ENCODE data around the gene MRAP2. TPM values are rescaled to one million over a fixed set of nuclear protein-coding genes. Genes with fewer than 3 reads are reported as not detected.
"Not testable (repeated sequence)": the region's sequence is repeated elsewhere in the genome, so short reads cannot be mapped to it uniquely, and the experiment has no call there.

MRAP2 gene
- total and polyA plus RNA-seq, 7 experiments from 2014 or later: not detected

GRCh38 chr6:84114933-84115594 lies 81.5 kb downstream of the MRAP2 start:
- POLR2A ChIA-PET; intact Hi-C loops (cut with micrococcal nuclease); H3K4me1 Mint-ChIP-seq; H3K9me3 ChIP-seq (ENCODE audit: control insufficient read depth in 2 of 3, low read length in 3 of 3); H3K27ac Mint-ChIP-seq; DNase-seq; H3K27me3 ChIP-seq (ENCODE audit: control insufficient read depth in 2 of 2, insufficient read depth in 2 of 2, low read length in 2 of 2); H3K4me1 ChIP-seq (ENCODE audit: control insufficient read depth in 2 of 2, insufficient read depth in 2 of 2, low read length in 2 of 2); CTCF ChIA-PET; H3K4me3 Mint-ChIP-seq; H3K36me3 ChIP-seq (ENCODE audit: control insufficient read depth in 2 of 3, insufficient read depth in 3 of 3, low read length in 3 of 3); H3K36me3 Mint-ChIP-seq; H3K27ac ChIP-seq (ENCODE audit: low read depth, low read length); H3K4me3 ChIP-seq (ENCODE audit: low read length); ATAC-seq: not testable (repeated sequence)
- H3K27me3 Mint-ChIP-seq: peaks cover 0 to 22% (median 19%) of the 10 kb centered on the region in 5 donors
- peaks cover 0 to 37% (median 10%) of the 10 kb centered on the region in 11 donors for H3K9me3 Mint-ChIP-seq

- H3K4me1 ChIP-seq (ENCODE audit: control insufficient read depth in 2 of 2, insufficient read depth in 2 of 2, low read length in 2 of 2): no peaks in the 10 kb centered on the region
- H3K36me3 ChIP-seq (ENCODE audit: control insufficient read depth in 2 of 3, insufficient read depth in 3 of 3, low read length in 3 of 3): no peaks in the 10 kb centered on the region
- H3K27ac ChIP-seq (ENCODE audit: low read depth, low read length): no peak overlapping the region
- Mint-ChIP-seq H3K27ac (no peak overlapping the region), H3K27me3 (peaks cover 0 to 15% (median 9%) of the 10 kb centered on the region in 5 donors), H3K9me3 (peaks cover 0 to 26% (median 8%) of the 10 kb centered on the region in 11 donors), H3K36me3 (peaks cover 0 to 24% (median 21%) of the 10 kb centered on the region in 5 donors), H3K4me1 (no peaks in the 10 kb centered on the region), H3K4me3 (no peak overlapping the region)
- ChIA-PET POLR2A (no interaction called here), CTCF (no interaction called here)
- H3K27me3 ChIP-seq (ENCODE audit: control insufficient read depth in 2 of 2, insufficient read depth in 2 of 2, low read length in 2 of 2): no peaks in the 10 kb centered on the region
- no peaks in the 10 kb centered on the region for H3K9me3 ChIP-seq (ENCODE audit: control insufficient read depth in 2 of 3, low read length in 3 of 3)
- ATAC-seq (no peak), DNase-seq (no peak)
- intact Hi-C loops (cut with micrococcal nuclease): no loop called here
- no peak overlapping the region for H3K4me3 ChIP-seq (ENCODE audit: low read length)
Observed at GRCh38 chr6:84118191-84118590, 84.6 kb downstream of the MRAP2 start.

- no peak for DNase-seq
- no peak for ATAC-seq
- Histone ChIP-seq H3K27me3 (ENCODE audit: control insufficient read depth in 2 of 2, insufficient read depth in 2 of 2, low read length in 2 of 2) (no peaks in the 10 kb centered on the region), H3K36me3 (ENCODE audit: control insufficient read depth in 2 of 3, insufficient read depth in 3 of 3, low read length in 3 of 3) (no peaks in the 10 kb centered on the region), H3K9me3 (ENCODE audit: control insufficient read depth in 2 of 3, low read length in 3 of 3) (no peaks in the 10 kb centered on the region), H3K27ac (ENCODE audit: low read depth, low read length) (no peak overlapping the region), H3K4me3 (ENCODE audit: low read length) (no peak overlapping the region), H3K4me1 (ENCODE audit: control insufficient read depth in 2 of 2, insufficient read depth in 2 of 2, low read length in 2 of 2) (no peaks in the 10 kb centered on the region)
- POLR2A ChIA-PET: no interaction called here
- Mint-ChIP-seq H3K36me3 (peaks cover 1 to 35% (median 28%) of the 10 kb centered on the region in 5 donors), H3K9me3 (peaks cover 0 to 23% (median 8%) of the 10 kb centered on the region in 11 donors), H3K4me3 (no peak overlapping the region), H3K27ac (no peak overlapping the region), H3K4me1 (no peaks in the 10 kb centered on the region), H3K27me3 (peaks cover 0 to 8% (median 5%) of the 10 kb centered on the region in 5 donors)
- intact Hi-C loops (cut with micrococcal nuclease): no loop called here
- CTCF ChIA-PET: no interaction called here
Observed at GRCh38 chr6:84119277-84119676, 85.7 kb downstream of the MRAP2 start.

GRCh38 chr6:84123186-84123585 lies 89.6 kb downstream of the MRAP2 start:
- intact Hi-C loops (cut with micrococcal nuclease): no loop called here
- peaks cover 0 to 6% (median 1%) of the 10 kb centered on the region in 11 donors for H3K9me3 Mint-ChIP-seq
- H3K4me1 Mint-ChIP-seq: no peaks in the 10 kb centered on the region
- Histone ChIP-seq H3K27ac (ENCODE audit: low read depth, low read length) (no peak overlapping the region), H3K27me3 (ENCODE audit: control insufficient read depth in 2 of 2, insufficient read depth in 2 of 2, low read length in 2 of 2) (no peaks in the 10 kb centered on the region), H3K36me3 (ENCODE audit: control insufficient read depth in 2 of 3, insufficient read depth in 3 of 3, low read length in 3 of 3) (peaks cover 0 to 5% (median 0%) of the 10 kb centered on the region in 3 experiments), H3K9me3 (ENCODE audit: control insufficient read depth in 2 of 3, low read length in 3 of 3) (no peaks in the 10 kb centered on the region), H3K4me3 (ENCODE audit: low read length) (no peak overlapping the region), H3K4me1 (ENCODE audit: control insufficient read depth in 2 of 2, insufficient read depth in 2 of 2, low read length in 2 of 2) (no peaks in the 10 kb centered on the region)
- CTCF ChIA-PET: no interaction called here
- H3K27ac Mint-ChIP-seq: no peak overlapping the region
- ATAC-seq (no peak), DNase-seq (no peak)
- H3K36me3 Mint-ChIP-seq: peaks cover 9 to 52% (median 42%) of the 10 kb centered on the region in 5 donors
- POLR2A ChIA-PET: no interaction called here
- no peaks in the 10 kb centered on the region for H3K27me3 Mint-ChIP-seq
- H3K4me3 Mint-ChIP-seq: no peak overlapping the region

- CTCF ChIA-PET; H3K27me3 ChIP-seq (ENCODE audit: control insufficient read depth in 2 of 2, insufficient read depth in 2 of 2, low read length in 2 of 2); H3K27me3 Mint-ChIP-seq; H3K27ac Mint-ChIP-seq; H3K4me3 ChIP-seq (ENCODE audit: low read length); H3K9me3 ChIP-seq (ENCODE audit: control insufficient read depth in 2 of 3, low read length in 3 of 3); H3K27ac ChIP-seq (ENCODE audit: low read depth, low read length); H3K4me1 ChIP-seq (ENCODE audit: control insufficient read depth in 2 of 2, insufficient read depth in 2 of 2, low read length in 2 of 2); H3K36me3 ChIP-seq (ENCODE audit: control insufficient read depth in 2 of 3, insufficient read depth in 3 of 3, low read length in 3 of 3); H3K4me1 Mint-ChIP-seq; ATAC-seq; DNase-seq; POLR2A ChIA-PET; H3K4me3 Mint-ChIP-seq; intact Hi-C loops (cut with micrococcal nuclease): not testable (repeated sequence)
- H3K9me3 Mint-ChIP-seq: peaks cover 1 to 19% (median 11%) of the 10 kb centered on the region in 11 donors
- peaks cover 12 to 48% (median 31%) of the 10 kb centered on the region in 5 donors for H3K36me3 Mint-ChIP-seq
Observed at GRCh38 chr6:84129588-84129987, 96.0 kb downstream of the MRAP2 start.

GRCh38 chr6:84133385-84133784 lies 99.8 kb downstream of the MRAP2 start:
- H3K27ac Mint-ChIP-seq; H3K27me3 Mint-ChIP-seq; DNase-seq; H3K9me3 ChIP-seq (ENCODE audit: control insufficient read depth in 2 of 3, low read length in 3 of 3); ATAC-seq; H3K4me3 Mint-ChIP-seq; H3K4me1 Mint-ChIP-seq; H3K27me3 ChIP-seq (ENCODE audit: control insufficient read depth in 2 of 2, insufficient read depth in 2 of 2, low read length in 2 of 2); CTCF ChIA-PET; H3K4me3 ChIP-seq (ENCODE audit: low read length); POLR2A ChIA-PET; H3K27ac ChIP-seq (ENCODE audit: low read depth, low read length); intact Hi-C loops (cut with micrococcal nuclease); H3K4me1 ChIP-seq (ENCODE audit: control insufficient read depth in 2 of 2, insufficient read depth in 2 of 2, low read length in 2 of 2); H3K36me3 ChIP-seq (ENCODE audit: control insufficient read depth in 2 of 3, insufficient read depth in 3 of 3, low read length in 3 of 3): not testable (repeated sequence)
- Mint-ChIP-seq H3K9me3 (peaks cover 1 to 19% (median 10%) of the 10 kb centered on the region in 11 donors), H3K36me3 (peaks cover 6 to 57% (median 39%) of the 10 kb centered on the region in 5 donors)

GRCh38 chr6:84135291-84135690 lies 101.7 kb downstream of the MRAP2 start:
- intact Hi-C loops (cut with micrococcal nuclease): no loop called here
- Histone ChIP-seq H3K4me3 (ENCODE audit: low read length) (no peak overlapping the region), H3K27me3 (ENCODE audit: control insufficient read depth in 2 of 2, insufficient read depth in 2 of 2, low read length in 2 of 2) (no peaks in the 10 kb centered on the region), H3K27ac (ENCODE audit: low read depth, low read length) (no peak overlapping the region), H3K4me1 (ENCODE audit: control insufficient read depth in 2 of 2, insufficient read depth in 2 of 2, low read length in 2 of 2) (no peaks in the 10 kb centered on the region), H3K36me3 (ENCODE audit: control insufficient read depth in 2 of 3, insufficient read depth in 3 of 3, low read length in 3 of 3) (no peaks in the 10 kb centered on the region), H3K9me3 (ENCODE audit: control insufficient read depth in 2 of 3, low read length in 3 of 3) (no peaks in the 10 kb centered on the region)
- no peaks in the 10 kb centered on the region for H3K27me3 Mint-ChIP-seq
- CTCF ChIA-PET: no interaction called here
- H3K4me1 Mint-ChIP-seq: peaks cover 0 to 1% (median 0%) of the 10 kb centered on the region in 7 donors
- peaks cover 1 to 19% (median 9%) of the 10 kb centered on the region in 11 donors for H3K9me3 Mint-ChIP-seq
- H3K27ac Mint-ChIP-seq: no peak overlapping the region
- H3K36me3 Mint-ChIP-seq: peaks cover 6 to 66% (median 55%) of the 10 kb centered on the region in 5 donors
- ATAC-seq (no peak), DNase-seq (no peak)
- POLR2A ChIA-PET: no interaction called here
- H3K4me3 Mint-ChIP-seq: no peak overlapping the region
